DND-41 (cell line): Measurements from ENCODE around the gene HIP1.
"Not testable (repeated sequence)": the region's sequence is repeated elsewhere in the genome, so short reads cannot be mapped to it uniquely, and the experiment has no call there.

Experiments
- EZH2 ChIP-seq: IDR thresholded peaks from 3 replicates; pipeline ENCODE4 v1.6.1; 2012; ENCODE audit warnings: borderline replicate concordance, low read depth, mild to moderate bottlenecking, moderate library complexity, low read length, inconsistent platforms; ENCODE audit not compliant: severe bottlenecking
- TF ChIP-seq, protein P1 (sequence below): IDR thresholded peaks from 2 replicates; pipeline ENCODE4 v1.5.1; 2012; ENCODE audit warnings: borderline replicate concordance, low read length, moderate library complexity, mild to moderate bottlenecking; ENCODE audit not compliant: poor library complexity, severe bottlenecking; ENCODE audit errors: extremely low read depth

DNA sequence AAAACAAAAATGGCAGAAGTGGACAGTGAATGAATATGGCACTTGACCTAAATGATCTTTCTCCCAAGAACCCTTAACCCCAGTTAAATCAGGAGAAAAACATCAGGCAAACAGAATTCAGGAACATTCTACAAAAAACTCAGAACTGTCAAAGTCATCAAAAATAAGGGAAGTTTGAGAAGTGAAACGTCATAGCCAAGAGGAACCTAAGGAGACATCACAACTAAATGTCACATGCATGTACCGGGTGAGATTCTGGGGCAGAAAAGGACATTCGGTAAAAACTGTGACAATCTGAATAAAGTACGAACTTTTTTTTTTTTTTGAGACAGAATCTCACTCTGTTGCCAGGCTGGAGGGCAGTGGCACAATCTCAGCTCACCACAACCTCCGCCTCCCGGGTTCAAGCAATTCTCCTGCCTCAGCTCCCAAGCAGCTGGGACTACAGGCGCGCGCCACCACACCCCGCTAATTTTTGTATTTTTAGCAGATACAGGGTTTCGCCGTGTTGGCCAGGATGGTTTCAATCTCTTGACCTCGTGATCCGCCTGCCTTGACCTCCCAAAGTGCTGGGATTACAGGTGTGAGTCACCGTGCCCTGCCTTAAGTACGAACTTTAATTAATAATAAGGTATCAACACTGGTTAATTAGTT, 169.0 kb downstream of the HIP1 start:
- TF ChIP-seq, protein P1, sequence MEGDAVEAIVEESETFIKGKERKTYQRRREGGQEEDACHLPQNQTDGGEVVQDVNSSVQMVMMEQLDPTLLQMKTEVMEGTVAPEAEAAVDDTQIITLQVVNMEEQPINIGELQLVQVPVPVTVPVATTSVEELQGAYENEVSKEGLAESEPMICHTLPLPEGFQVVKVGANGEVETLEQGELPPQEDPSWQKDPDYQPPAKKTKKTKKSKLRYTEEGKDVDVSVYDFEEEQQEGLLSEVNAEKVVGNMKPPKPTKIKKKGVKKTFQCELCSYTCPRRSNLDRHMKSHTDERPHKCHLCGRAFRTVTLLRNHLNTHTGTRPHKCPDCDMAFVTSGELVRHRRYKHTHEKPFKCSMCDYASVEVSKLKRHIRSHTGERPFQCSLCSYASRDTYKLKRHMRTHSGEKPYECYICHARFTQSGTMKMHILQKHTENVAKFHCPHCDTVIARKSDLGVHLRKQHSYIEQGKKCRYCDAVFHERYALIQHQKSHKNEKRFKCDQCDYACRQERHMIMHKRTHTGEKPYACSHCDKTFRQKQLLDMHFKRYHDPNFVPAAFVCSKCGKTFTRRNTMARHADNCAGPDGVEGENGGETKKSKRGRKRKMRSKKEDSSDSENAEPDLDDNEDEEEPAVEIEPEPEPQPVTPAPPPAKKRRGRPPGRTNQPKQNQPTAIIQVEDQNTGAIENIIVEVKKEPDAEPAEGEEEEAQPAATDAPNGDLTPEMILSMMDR = not testable (repeated sequence)
- TF ChIP-seq EZH2 = not testable (repeated sequence)
